NCI-H82 treated with DMSO at 0.1 percent for 48 hours (cell line): Measurements from ENCODE around the gene ITPK1.

ENCODE experiments used
- DNase-seq: peaks from one replicate; lab custom pipeline; 2025; ENCODE audit not compliant: unreplicated experiment; lab: John Stamatoyannopoulos, UW

The ITPK1 gene

GRCh38 chr14:92927349-92928257 is 188.1 kb downstream of the ITPK1 start:
- no peak for DNase-seq

GRCh38 chr14:92926931-92927330 is 188.8 kb downstream of the ITPK1 start:
- no peak for DNase-seq

DNA sequence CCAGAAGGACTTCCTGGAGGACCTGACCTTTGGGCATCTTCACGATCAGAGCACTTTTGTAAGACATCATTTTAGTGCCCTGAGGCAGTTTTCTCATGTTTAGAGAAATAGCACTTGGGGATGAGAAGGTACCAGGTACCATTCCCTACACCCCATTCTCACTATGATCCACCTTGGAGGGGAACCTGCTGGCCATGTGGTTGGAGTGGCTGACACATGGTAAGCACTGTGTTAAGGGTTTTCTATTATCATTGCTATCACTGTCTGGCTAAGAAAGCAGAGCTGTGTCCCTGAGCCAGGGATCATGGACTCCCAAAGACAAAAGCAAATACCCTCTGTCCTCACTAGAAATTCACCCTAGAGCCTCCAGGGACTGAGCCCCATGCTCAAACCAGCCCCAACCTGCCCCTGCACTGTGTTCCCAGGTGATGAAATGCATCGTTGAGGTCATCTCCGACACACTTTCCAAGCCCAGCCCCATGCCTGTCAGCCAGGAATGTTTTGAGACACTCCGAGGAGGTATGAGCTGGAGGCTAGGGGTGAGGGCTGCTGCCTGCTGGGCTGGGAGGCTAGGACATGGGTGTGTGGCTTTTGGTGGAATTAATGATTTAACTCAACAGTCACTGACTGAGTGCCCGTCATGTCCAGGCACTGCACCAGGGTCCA is 189.4 kb downstream of the ITPK1 start:
- DNase-seq, result no peak

DNA sequence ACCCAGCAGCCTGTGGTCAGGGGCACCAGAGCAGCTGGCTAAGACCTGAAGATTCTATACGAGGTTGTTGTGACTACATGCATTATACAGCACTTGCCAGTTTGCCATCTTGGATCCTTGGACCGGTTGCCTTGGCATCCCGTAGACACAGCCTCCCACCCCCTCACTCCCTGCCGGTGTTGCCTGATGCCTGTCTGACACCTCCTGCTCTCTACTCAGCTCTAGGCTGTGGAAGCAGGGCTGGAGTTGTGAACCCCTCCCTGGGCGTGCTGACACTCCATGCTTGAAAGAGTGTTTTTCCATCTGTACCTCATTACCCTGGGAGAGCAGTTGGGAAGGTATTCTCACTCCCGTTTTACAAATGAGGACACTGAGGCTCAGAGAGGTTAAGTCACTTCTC is 190.3 kb downstream of the ITPK1 start:
- no peak for DNase-seq

- DNase-seq, result no peak
Measured at GRCh38 chr14:92924247-92924646, 191.5 kb downstream of the ITPK1 start.

- DNase-seq, result no peak
Measured at GRCh38 chr14:92923744-92924103, 192.0 kb downstream of the ITPK1 start.

DNA sequence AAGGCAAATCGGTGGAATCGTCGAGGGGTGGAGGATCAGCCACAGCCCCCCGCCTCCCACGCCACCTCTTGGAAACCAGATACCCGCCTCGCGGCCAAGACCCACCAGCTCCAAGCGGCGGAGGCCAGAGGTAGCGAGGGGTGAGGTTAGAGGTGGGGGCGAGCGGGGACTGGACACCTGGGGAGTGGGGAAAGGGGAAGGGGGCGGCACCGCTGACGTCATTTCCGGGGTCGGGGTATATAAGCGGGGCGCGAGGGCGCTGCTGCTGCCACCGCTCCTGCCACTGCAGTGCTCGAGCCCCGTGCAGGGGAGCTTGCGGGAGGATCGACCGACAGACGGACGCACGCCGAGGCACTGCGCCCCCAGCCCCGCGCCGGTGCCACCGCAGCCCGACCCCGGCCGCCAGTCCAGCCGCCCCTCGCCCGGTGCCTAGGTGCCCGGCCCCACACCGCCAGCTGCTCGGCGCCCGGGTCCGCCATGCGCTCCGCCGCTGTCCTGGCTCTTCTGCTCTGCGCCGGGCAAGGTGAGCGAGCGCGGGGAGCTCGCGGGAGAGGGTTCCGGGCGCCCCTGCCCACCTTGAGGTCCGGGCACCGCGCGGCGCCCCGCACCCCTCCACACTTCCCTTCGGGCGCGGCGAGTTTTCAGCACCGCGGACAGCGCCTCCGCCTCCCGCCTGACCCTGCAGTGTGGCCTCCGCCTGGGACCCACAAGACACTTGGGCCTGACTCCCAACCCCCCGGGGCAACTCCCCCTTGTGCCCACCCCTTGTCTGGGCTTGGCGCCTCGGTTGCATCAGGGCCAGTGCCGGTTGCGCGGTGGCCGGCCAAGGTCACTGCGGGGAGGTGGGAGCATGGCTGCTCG is 192.6 kb downstream of the ITPK1 start, which contains the start of gene CHGA:
Gene CHGA (plus strand): TSS at position 268 of the 861 bp plus-strand sequence. CDS start 210 bp downstream, at position 478.
- DNase-seq, result peak; percentile 43

- DNase-seq, result no peak
Measured at GRCh38 chr14:92922155-92922735, 193.5 kb downstream of the ITPK1 start.

- DNase-seq, result no peak
Measured at GRCh38 chr14:92920001-92920400, 195.7 kb downstream of the ITPK1 start.

GRCh38 chr14:92917956-92918355 is 197.8 kb downstream of the ITPK1 start:
- DNase-seq, result no peak

DNA sequence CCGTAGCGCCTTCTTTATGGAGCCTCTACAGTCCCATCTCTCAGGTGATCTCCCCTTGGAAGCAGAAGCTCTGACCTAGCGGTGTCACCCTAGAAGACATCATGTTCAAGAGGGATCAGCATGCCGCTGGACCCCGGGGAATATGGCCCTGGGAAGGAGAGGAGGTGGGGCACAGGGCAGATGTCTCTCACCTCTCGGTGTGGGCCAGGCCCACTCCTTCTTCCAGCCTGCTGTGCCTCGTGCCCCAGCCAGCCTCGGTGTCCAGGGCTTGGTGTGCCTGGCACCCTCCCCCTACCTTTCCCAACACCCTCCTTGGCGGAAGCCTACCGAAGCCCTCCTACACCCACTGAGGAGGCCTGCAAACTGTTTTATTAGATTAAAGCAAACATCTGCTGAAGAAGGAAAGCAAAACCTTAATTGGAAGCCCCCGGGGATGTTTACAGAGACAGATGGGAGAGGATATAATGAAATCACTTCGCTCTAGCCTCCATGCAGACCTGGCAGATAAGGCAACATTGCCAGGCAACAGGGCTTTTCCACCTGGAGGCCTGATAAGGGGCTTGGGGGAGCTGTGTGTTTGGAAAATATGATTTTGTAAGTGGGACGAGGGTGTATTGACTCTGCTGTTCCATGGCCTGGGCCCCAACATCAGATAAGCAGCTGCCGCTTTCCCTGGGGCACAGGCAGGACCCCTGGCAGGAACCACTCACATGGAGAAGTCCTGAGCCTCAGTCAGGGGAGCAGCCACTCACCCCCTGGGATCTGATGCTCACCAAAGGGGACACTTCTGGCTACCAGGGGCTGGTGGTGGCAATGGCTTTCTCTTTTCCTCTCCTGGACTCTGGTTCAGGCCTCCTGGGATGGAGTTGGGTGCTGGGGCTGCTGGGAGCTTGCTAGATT is 198.4 kb downstream of the ITPK1 start:
- DNase-seq, result peak; percentile 97

DNA sequence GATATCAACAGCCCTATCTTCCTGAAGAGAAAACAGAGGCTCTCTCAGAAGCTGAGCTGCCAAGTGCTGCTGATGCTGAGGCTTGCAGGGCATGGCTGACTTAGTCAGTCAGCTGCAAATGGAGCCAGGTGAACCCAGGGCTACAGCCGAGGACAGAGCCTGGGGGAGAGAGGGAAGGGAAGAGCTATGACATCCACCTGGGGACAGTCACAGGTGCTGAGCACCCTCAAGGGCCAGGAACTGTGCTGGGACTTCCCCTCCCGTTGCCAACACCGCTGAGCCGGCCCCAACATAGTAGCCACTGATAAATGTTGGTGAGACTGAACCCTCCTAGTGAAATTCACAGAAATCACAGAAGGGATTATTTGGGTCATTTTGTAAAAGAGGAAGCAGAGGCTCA is 199.5 kb downstream of the ITPK1 start:
- no peak for DNase-seq

DNA sequence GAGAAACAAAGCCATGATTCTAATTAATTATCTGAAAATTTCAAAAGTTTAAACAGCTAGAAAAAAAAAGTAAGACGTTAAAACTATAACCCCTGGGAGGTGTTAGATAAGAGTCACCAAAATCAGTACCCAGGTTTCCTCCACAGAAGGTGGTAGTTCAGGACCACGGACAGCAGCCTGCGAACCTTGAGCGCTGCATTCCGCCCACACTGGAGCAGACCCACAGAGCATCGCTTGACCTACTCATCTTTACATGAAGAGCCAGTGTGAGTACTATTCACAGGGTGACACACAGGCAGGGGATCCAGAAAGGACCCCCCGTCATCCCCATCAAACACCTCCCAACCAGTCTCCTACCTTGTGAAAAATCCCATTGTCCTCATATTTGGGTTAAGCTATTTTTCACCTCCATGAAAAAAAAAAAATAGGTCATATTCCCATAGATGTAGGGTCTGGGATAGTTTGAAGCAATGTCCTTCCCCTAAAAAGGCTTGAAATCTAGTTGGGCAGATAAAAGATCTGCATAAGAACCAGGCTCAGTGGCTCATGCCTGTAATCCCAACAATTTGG is 201.6 kb downstream of the ITPK1 start:
- no peak for DNase-seq

DNA sequence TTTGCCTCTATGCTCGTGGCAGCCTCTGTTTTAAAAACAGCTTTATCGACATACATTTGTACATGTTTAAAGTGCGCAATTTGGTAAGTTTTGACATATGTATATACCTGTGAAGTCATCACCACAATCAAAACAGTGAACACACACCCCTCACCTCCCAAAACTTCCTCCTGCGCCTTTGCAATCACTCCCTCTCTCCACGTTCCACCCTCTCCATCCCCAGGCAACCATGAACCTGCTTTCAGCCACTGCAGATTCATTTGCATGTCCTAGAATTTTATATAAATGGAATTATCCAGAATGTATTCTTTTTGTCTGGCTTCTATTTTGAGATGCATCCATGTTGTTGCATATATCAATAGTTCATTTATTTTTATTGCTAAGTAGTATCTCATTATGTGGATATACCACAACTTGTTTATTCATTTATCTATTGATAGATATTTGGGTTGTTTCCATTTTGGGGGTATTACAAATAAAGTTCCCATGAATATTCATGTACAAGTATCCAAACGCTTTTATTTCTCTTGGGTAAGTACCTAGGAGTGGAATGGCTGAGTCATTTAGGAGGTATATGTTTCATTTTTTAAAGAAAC is 208.3 kb downstream of the ITPK1 start:
- no peak for DNase-seq

- peak; percentile 20 for DNase-seq
Measured at GRCh38 chr14:92906823-92907222, 208.9 kb downstream of the ITPK1 start.

- no peak for DNase-seq
Measured at GRCh38 chr14:92906420-92906819, 209.3 kb downstream of the ITPK1 start.

GRCh38 chr14:92905667-92906066 is 210.1 kb downstream of the ITPK1 start:
- DNase-seq, result no peak

- no peak for DNase-seq
Measured at GRCh38 chr14:92903359-92903758, 212.4 kb downstream of the ITPK1 start.

GRCh38 chr14:92902726-92903125 is 213.0 kb downstream of the ITPK1 start:
- no peak for DNase-seq
